Measurements from ENCODE around the gene SNAPC4.

SNAPC4 gene

DNA sequence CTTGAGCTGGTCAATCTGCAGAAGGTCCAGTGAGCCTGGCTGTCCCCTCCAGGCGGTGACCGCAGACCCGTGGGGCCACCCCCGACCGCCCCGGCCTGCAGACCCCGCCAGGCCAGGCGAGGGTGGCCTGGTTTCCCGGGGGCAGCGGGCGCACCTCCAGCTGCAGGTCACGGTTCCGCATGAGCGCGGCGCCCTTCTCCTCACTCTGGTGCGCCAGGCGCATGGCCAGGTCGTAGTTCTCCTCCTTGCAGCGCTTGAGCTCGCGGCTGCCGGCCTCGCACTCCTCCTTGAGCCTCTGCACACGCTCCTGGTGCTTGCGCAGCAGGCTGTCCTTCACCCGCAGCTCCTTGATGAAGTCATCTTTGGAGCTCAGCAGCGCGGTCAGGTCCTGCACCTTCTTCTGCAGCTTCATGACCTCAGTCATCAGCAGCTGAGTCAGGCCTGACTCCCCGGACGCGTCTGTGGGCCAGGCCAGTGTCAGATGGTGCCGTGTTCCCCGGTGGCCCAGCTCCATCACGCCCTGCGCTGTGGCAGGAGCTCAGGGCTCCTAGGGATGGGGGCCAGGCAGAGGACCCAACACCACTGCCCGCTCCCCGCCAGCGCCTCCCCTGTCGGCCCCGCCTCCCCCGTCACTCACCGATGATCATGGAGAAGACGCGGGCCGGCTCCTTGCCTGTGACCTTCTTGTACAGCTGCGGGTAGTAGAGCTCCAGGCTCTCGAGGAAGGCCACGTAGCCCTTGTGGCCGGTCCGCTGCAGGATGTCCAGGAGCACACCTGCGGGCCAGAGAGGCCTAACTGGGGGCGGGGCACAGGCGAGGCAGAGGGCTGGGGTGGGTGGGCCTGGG lies 29.1 kb downstream of the SNAPC4 start:
- no peak for DNase-seq

DNA sequence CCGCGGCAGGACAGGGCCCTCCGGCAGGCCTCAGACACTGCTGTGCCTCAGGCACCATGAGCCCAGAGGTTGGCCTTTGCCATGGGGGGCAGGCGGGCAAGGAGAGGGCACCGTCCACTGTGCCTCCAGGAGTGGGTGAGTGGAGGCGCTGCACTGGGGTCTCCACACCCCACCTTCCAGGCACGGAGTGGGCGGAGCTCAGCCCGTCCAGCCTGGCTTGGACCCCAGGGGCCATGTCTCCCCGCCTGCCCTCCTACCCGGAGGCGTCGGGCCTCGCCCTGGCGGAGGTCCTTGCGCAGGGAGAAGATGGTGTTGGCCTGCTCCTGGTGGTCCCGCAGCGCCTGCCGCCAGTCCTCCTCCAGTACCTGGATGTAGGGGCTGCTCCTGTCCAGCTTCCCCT lies 29.9 kb downstream of the SNAPC4 start:
- no peak for DNase-seq

DNA sequence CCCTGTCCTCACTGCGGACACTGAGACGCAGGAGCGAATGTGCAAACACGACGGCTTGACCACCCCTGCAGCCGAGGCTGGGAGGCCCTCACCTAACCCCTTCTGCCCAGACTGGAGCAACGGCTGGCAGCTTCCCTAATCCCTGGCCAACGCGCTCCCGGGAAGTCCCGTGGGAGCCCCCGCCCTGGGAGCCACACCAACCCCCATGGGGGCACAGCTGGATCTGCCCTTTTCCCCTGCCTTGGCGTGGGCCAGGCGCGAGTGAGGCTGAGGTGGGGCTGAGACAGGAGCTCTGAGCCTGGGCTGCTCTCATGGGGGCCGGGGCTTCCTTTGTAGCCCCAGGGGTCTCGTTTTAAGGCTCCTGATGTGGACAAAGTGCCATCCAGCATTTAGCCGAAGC lies 31.8 kb downstream of the SNAPC4 start:
- no peak for DNase-seq

DNA sequence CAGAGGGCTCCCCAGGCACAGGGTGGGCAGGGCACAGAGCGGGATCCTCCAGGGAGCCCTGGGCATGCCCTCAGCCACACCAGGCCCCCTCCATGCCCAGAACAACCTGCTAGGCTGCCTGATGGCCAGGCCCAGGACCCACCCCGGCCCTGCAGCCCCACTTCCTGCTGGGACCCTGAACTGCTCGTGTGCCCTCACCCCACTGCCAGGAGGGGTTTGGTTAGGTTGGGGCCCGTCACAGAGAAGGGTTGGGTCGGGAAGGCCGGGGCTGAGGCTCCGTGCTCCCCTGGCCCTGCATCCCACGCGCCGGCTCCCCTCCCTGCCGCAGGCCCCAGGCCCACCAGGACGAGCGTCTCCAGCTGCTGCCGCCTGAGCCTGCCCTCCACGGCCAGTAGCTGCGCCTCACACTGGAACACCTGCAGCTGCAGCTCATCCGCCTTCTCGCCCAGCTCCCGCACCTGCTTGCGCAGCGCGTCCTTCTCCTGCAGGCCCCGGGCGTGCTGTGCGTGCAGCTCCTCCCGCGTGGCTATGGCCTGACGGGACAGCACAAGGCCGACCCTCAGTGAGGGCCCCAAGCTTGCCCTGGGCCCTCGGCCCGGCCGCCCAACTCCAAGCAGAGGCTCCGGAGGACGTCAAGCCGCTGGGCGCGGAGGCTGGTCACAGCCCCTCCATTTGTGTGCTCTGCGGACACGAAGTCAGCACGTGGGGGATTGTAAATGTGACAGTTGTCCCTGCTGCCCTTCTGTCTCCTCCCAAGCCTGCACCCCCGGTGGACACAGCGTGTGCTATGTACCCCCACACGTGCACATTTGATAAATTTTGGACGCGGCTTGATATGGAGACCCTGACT lies 32.4 kb downstream of the SNAPC4 start:
- no peak for DNase-seq

DNA sequence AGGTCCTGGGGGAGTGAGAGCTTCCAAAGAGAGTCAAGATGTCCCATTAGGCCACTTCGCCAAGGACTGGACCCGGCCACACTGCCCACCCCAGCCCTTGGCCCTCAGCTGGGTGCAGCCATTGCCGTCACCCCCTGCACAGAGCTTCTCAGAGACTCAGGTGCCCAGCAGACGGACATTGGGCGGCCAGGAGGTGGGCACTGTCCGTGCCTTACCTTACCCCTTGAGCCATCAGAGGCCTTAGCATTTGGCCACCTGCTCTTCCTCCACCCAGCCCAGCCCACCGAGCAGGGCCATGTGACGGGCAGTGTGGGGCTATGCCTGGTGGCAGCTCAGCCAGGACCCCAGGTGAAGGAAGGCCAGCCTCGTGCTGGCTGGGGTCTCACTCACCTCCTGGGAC lies 33.1 kb downstream of the SNAPC4 start:
- DNase-seq: no peak

DNA sequence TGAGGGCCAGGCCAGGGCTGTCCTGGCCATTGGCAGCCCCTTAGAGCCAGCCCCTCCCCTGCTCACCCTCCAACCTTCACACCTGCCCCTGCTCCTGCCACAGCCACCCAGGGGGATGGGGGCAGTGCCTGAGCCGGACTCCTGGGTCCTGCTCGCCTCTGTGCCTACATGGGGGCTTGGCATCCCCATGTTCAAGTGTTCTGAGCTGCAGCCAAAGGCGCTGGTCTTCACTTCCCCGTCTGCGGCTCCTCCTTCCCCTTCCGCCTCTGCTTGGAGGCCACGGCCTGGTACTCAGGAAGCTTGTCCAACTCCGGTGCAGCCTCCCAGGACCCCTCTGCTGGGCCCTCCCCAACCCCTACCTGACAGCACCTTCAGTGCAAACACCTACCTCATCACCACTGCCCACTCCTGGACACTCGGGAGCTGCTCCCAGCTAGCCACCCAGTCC lies 34.2 kb downstream of the SNAPC4 start:
- DNase-seq: no peak

DNA sequence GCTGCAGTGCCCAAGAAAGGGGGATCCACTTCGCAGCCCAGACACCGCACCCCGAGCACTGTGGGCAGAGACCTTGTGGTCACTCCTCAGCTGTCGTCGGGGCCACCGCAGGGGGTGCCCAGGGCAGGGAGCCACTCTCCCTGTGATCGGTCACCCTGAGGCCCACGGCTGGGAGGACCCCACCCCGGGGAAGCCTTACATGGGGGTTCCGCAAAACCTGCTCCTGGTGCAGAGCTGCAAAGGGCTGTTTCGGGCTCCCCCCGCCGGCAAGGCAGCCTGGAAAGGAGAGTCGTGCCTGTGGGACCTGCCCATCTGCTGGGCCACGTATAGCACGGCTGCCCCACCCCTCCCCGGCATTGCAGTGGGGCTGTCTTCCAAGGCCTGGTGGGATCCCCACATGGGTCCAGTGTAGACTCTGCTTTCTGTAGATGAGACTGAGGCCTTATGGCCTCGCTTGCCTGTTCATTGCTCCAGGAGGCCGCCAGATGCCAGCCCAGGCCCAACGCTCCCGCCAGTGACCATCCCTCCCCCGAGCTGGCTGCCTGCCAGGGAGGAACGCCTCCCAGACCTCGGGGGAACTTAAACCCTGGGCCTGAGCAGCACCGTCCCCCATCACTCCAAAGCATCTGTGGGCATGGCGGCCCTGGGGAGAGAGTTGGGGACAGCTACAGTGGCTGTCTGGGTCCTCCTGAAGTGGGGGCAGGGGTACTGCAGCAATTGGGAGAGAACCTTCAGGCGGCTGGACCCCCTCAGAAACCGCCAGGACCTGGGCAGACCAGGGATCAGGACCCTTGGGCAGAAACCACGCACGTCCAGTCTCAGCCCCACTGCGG lies 34.8 kb downstream of the SNAPC4 start:
- DNase-seq: no peak

DNA sequence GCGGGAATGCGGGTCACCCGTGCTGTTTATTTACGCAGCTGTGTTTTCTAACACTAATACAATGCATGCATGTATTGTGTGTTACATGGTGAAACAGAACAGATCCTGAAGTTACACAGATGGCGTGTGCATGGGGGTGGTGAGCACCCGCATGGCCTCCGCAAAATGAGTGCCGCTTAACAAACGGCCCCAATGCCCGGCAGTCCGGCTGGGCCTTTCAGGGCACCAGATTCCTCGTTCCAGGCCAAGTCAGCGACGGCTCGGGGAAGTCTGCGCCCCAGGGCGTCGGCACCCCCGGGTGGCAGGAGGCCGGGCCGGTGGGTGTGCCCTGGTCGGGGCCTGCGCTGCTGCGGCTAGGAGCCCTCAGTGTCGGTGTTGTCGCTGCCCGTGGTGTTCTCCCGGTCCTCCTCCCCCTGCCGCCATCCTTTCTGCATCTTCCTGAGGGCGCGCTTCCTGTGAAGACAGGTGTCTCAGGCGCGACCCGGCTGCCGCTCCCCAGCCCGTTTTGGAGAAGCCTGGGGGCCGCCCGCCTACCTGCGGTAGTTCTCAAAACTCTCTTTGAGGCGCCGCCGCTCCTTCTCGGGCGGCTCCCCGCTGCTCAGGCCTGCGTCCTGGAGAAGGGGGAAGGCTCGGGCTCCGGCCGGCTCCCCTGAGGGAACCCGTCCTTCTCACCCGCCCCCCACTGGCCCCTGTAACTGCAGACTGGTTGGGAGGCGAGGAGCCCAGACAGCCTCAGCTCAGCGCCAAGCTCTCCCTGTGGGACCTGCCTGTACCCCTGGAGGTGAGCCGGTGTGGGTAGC lies 35.8 kb downstream of the SNAPC4 start:
- DNase-seq: no peak

DNA sequence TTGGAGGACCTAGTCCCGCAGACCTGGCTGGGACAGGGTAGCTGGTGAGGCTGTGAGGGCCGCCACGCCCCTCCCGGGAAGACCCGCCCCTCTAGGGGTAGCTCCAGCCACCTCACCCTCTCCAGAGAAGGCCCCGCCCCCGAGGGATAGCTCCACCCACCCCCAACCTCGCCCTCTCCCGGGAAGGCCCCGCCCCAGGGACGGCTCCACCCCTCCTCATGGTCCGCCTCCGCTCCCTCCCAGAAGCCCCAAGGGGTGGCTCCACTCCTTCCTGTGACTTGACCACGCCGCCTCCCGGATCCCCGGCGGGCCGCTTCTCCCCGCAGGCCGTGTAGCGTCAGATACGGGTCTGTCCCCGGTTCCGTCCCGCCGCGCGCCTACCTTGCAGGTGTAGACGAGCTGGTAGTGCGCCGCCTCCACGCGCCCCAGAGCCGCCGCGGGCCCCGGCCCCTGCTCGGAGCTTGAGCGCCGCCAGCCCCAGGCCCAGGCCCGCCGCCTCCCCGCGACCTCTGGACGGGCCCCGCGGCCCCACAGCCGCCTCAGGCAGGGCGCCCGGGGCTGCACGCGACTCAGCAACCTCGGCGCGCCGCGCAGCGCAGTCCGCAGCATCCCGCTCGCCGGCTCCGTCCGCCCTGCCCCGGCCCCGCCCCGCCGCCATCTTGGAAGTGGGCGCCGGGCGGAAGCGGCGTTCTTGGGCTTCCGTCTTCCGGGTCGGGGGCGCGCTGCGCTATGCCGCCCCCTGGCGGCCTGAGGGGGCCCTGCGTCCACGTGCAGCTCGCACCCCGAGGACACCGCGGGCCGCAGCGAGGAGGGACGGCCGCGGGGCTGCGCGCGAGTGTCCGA lies 36.6 kb downstream of the SNAPC4 start, which contains the start of gene DNLZ:
TSS of gene DNLZ (minus strand) at position 639 of the 843 bp plus-strand sequence. CDS start at position 609, 30 bp downstream.
- peak; percentile 99 for DNase-seq

DNA sequence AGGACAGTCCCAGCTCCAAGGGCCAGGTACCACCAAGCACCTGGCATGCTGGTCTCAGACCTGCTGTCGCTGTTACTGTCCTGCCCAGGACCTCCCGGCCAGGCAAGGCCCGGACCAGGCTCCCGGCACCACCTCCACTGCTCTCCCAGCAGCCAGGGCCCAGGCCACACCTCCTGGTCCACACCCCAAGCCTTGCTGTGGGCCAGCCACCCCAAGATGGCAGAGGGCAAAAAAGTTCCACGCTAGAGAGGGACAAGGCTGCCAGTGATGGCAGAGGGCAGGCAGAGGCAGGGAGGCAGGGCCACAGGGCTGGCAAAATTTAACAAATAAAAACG lies 37.6 kb downstream of the SNAPC4 start:
- no peak for DNase-seq

DNA sequence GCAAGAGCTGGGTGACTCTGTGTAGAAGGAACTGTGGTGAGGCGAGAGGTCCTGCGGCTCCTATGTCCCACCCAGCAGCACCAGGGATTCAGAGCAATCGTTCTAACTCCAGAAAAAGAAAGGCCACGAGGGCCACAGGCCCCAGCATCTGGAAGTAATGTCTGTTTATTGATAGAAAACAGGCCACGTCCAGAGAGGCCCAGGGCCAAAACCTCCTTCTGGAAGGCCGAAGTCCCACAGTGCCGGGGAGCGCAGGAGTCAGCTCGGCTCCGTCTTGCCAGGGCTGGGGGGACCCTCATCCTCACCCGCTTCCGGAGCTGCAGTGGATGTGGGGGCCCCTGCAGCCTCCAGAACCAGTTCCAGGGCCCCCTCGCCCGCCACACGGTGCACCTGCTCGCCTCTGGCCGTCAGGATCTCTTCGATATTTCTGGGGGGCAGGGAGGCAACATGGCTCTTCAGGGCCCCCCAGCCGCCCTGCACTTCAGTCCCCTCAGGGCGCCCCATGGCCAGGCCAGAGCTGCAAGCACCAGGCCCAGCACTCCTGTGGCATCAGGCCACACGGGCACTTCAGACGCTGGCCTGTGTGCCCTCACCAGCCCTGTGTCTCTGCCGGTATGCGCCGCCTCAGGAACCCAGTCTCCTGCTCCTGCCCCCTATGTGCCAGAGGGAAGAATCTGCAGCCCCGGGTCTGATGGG lies 38.1 kb downstream of the SNAPC4 start:
- no peak for DNase-seq

DNA sequence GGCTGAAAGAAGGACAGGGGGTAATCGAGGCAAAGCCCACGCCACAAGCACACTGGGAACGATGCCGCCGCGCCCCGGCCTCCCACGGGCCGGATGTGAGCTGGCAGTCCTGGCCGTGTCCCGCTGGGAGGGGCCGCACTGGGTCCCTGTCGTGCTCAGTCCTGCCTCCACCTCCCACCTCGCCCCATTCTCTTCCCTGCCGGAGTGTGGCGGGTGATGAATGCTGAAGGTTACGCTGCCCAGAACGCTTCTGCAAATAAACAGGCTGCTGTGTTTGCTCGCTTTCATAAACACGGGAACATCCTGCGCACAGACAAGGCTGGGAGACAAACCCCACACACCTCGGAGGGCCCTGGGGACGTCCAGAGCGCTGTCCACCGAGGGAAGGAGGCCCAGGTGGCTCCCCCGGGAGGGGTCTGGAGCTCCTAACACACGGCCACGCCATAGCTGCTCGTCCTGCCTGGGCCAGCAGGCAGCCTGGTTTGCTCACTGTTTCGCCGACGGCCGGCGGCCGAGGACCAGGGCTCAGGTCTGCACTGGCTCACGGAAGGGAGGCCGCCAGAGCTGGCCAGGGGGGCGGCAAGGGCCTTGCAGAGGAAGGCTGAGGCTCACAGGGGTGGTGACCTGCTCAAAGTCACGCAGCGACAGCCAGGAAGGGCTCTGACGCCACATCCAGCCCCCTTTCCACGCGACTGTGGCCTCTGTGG lies 38.8 kb downstream of the SNAPC4 start:
- DNase-seq: no peak

DNA sequence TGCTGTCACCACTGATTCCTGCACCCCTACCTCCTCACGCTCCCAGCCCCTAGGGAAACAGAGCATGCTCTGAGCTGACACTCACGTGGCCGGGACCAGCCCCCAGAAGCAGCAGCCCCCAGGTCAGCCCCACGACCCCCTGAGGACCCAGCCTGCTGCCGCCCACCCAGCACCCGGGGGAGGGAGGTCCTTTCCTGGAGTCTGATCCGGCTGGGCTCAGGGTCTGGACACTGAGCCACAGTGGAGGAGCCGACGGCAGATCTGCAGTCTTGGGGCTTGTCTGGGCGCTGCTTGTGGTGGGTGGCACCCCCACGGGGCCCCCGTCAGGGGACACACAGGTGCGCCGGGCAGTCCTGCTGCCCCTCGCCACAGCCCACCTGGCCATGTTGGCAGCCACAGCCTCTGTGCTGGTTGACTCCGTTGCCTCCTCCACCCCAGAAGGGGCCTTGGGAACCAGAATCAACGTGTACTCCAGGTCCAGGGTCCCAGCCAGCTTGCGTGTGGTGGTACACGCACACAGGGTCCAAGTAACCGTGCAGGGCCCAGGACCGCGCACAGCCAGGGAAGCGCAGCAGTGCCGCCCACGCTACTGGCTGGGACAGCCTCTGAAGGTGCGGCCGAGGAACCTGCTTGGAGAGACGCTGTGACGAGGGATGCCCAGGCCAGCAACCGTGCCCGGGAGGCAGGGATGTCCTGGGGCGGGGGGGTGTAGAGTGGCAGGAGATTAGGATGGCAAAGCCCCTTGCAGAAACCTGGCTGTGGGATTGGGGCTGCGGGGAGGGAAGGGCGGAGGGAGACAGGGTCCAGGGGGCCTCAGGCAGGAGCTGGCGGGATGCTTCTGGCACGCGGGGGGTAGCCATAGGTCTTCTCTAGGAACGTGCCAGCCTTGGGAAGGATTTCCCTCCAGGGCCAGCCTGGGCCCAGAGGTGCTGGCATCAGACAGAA lies 39.9 kb downstream of the SNAPC4 start:
- DNase-seq: no peak

DNA sequence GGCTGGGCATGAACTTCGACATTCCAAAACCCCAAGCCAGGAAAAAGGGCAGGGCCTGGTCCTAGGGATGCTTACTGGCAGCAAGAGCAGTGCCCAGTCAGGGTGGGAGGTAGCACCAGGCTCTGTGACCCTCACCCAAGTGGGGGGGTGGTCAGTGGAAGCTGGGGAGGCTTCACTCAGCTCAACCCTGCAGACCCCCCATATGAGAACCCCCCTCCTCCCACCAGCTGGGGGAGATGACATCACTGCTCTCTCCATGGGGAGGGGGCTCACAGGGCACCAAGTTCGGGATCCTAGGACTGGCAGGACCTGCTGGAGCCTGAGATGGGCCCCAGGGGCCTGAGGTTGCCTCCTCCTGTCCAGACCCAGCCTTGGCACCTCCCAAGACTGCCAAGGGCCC lies 41.1 kb downstream of the SNAPC4 start:
- DNase-seq: no peak

DNA sequence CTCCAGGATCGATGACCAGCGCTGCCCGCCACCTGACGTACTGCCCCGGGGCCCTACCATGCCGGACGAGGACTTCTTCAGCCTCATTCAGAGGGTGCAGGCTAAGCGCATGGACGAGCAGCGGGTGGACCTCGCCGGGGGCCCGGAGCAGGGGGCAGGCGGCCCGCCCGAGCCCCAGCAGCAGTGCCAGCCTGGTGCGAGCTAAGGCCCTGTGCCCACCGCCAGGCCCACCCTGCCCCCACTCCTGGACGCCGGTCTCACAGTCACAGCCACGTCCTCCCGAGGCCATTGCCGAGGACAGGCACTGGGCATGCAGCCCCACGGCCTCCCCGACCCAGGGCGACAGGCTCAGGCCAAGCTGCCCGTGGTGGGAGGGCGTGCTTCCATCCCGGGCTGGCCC lies 42.0 kb downstream of the SNAPC4 start:
- DNase-seq: no peak

DNA sequence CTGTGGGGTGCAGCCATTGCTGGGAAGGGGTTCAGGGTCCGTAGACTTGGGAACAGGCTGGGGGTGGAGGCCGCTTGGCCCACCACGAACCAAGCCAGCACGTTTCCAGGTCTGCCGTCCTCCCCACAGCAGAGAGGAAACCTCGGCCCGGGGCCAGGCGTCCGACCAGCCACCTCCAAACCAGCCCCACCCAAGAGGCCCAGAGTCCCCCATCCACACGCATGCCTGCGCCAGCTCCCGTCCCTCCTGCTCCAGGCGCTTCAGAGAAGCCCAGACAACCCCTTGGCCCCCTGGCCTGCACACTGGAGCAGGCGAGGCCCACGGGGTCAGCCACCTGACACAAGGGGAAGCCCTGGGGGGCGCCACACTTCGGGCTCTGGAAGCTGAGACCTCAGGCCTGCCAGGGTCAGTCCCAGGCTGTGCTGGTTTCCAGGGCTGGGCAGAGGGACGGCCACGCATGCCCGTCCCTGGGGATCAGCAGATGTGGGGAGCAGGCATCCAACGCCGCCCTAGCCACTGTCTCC lies 42.7 kb downstream of the SNAPC4 start:
- no peak for DNase-seq

DNA sequence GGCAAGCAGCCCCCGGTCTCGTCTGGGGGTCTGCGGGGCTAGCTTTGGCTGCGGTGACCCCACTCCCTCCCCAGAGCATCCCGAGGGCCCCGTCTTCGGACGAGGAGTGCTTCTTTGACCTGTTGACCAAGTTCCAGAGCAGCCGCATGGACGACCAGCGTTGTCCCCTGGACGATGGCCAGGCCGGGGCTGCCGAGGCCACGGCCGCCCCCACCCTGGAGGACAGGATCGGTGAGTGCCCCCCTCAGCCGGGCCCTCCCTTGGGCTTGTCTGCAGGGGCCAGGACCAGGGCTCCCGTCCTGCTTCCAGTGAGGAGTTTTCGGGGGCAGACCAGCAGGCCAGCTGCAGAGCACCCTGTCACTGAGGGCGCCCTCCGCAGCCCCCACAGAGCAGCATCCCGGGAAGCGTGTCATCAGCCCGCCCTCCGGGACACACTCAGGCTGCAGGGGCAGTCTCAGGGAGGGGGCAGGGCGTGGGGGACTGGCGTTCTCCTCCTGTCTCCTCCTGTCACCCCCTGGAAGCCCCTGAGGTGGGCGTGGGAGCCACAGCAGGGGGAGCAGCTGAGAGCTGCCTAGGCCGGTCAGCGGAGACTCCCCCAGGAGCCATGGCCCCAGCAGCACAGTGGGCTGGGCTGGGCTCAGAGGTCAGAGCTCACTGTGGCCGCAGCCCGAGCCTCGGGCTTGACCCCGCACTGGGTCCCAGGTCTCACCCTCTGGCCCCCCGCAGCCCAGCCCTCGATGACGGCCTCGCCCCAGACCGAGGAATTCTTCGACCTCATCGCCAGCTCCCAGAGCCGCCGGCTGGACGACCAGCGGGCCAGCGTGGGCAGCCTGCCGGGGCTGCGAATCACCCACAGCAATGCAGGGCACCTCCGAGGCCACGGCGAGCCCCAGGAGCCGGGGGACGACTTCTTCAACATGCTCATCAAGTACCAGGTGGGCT lies 44.1 kb downstream of the SNAPC4 start:
- DNase-seq: no peak

Measured in CD4-positive, alpha-beta T cell treated with Interleukin-6 for 4 hours (primary cell).